Right renal cortex interstitium (tissue), 3 donors: ENCODE data around the gene NR2F6. TPM values are rescaled to one million over a fixed set of nuclear protein-coding genes. Genes with fewer than 3 reads are reported as not detected.
"Not testable (repeated sequence)": the region's sequence is repeated elsewhere in the genome, so short reads cannot be mapped to it uniquely, and the experiment has no call there.

Source experiments
- DNase-seq, 3 donors: peaks; one replicate each; pipeline ENCODE4 v3.0.0-alpha.2; 2013; ENCODE audit warnings: low read depth in 3 of 3, low spot score in 2 of 3
- polyA plus RNA-seq, 3 donors: library from polyadenylated mRNA; unstranded; fragments of 120-200 nt; gene quantifications; one replicate each; pipeline ENCODE4 v1.2.1, GENCODE V29; 2013; ENCODE audit not compliant: insufficient read length in 3 of 3

The NR2F6 gene
- 10 to 100 TPM; 29.4 to 41.9 (median 34.2) TPM for polyA plus RNA-seq

- no peak for DNase-seq
Observed at GRCh38 chr19:17245535-17245984, at the start of gene NR2F6. NR2F6 (minus strand) TSS chr19:17245919; CDS start chr19:17245220, 699 bp downstream.

- no peak for DNase-seq
Observed at GRCh38 chr19:17294051-17294891, 48.6 kb upstream of the NR2F6 start.

- no peak for DNase-seq
Observed at GRCh38 chr19:17293605-17294004, 47.9 kb upstream of the NR2F6 start.

GRCh38 chr19:17292301-17293074, 46.8 kb upstream of the NR2F6 start:
- DNase-seq, result peak in 1 of 3 donors; percentile 61

GRCh38 chr19:17289489-17289888, 43.8 kb upstream of the NR2F6 start:
- DNase-seq, result no peak

GRCh38 chr19:17286752-17287151, 41.0 kb upstream of the NR2F6 start:
- no peak for DNase-seq

GRCh38 chr19:17286263-17286662, 40.5 kb upstream of the NR2F6 start:
- no peak for DNase-seq

- DNase-seq, result no peak
Observed at GRCh38 chr19:17285415-17286135, 39.9 kb upstream of the NR2F6 start.

GRCh38 chr19:17283504-17283996, 37.8 kb upstream of the NR2F6 start:
- no peak for DNase-seq

GRCh38 chr19:17282488-17283125, 36.9 kb upstream of the NR2F6 start:
- DNase-seq, result peak in 1 of 3 donors; percentile 58

GRCh38 chr19:17281391-17282304, 35.9 kb upstream of the NR2F6 start, which contains the start of gene ANKLE1:
ANKLE1 (plus strand) TSS chr19:17281901; CDS start chr19:17281921, 20 bp downstream.
- no peak for DNase-seq

GRCh38 chr19:17279436-17279835, 33.7 kb upstream of the NR2F6 start:
- DNase-seq, result no peak

GRCh38 chr19:17275441-17276175, 29.9 kb upstream of the NR2F6 start:
- DNase-seq, result no peak

- not testable (repeated sequence) for DNase-seq
Observed at GRCh38 chr19:17274892-17275291, 29.2 kb upstream of the NR2F6 start.

- DNase-seq, result no peak
Observed at GRCh38 chr19:17268754-17269153, 23.0 kb upstream of the NR2F6 start.

- peak; percentile 96 to 97 (median 96) for DNase-seq
Observed at GRCh38 chr19:17266975-17267788, 21.5 kb upstream of the NR2F6 start, which contains the start of gene BABAM1. BABAM1 (plus strand) TSS chr19:17267443; CDS start chr19:17268807, 1,364 bp downstream.

GRCh38 chr19:17266589-17266974, 20.9 kb upstream of the NR2F6 start:
- no peak for DNase-seq
